ENCODE data around the gene PYROXD2. TPM values are rescaled to one million over a fixed set of nuclear protein-coding genes. Genes with fewer than 3 reads are reported as not detected.

PYROXD2 gene
- polyA plus RNA-seq, 1 of the 3 experiments (the other 2 are of a cell fraction): 26.7 TPM

DNA sequence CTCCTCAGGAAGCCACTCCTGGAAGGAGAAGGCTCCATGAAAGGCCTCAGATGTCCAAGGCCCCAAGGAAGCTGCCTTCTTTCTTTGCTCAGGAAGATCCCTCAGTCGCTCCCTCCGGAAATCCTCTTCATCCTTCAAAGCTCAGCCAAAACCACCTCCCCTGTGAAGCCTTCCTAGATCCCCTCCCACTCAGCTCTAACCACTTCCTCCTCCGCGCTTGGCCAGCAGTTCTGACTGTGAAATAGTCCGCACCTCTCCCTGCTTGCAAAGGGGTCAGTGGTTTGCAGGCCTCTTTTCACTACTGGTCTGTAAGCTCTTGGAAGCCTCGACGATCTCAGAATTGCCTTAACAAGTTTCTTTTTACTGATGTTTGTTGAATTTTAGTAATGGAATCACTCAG, 23.9 kb downstream of the PYROXD2 start:
- no peak for TF ChIP-seq MEF2A (IDR thresholded peaks at IDR 0.05; ENCODE audit: borderline replicate concordance, low read depth)
- TF ChIP-seq PBX3 (IDR thresholded peaks at IDR 0.05): no peak
- no peak for TF ChIP-seq CTCF (IDR thresholded peaks at IDR 0.05)
- TF ChIP-seq RCOR1 (IDR thresholded peaks at IDR 0.05; ENCODE audit: low read length): no peak
- no peak for TF ChIP-seq RFX5 (IDR thresholded peaks at IDR 0.05; ENCODE audit: low read length)
- TF ChIP-seq TAF1 (IDR thresholded peaks at IDR 0.05; ENCODE audit: borderline replicate concordance, low read depth, low read length): no peak
- TF ChIP-seq, protein P1, sequence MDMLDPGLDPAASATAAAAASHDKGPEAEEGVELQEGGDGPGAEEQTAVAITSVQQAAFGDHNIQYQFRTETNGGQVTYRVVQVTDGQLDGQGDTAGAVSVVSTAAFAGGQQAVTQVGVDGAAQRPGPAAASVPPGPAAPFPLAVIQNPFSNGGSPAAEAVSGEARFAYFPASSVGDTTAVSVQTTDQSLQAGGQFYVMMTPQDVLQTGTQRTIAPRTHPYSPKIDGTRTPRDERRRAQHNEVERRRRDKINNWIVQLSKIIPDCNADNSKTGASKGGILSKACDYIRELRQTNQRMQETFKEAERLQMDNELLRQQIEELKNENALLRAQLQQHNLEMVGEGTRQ (IDR thresholded peaks at IDR 0.05; ENCODE audit: borderline replicate concordance, low read depth, low read length): no peak
- CTCF ChIA-PET: interaction anchor here (0.7 to 1.1 kb wide), 2 partner anchors 9 to 50 kb away, joined by 3 read pairs; no protein-coding TSS in a partner anchor

GRCh38 chr10:98390406-98390805, 24.6 kb downstream of the PYROXD2 start:
- Histone ChIP-seq H3K36me3 (replicated peaks in 1 of 2; ENCODE audit: control insufficient read depth in 1 of 2, insufficient read depth in 2 of 2, low read length in 1 of 2) (peaks cover 0 to 4% of the 10 kb centered on the region in 2 experiments), H3K27me3 (ENCODE audit: insufficient read depth) (no peaks in the 10 kb centered on the region), H3K4me2 (no peak overlapping the region), H3K79me2 (ENCODE audit: insufficient read depth) (no peaks in the 10 kb centered on the region), H3K9me3 (no peaks in the 10 kb centered on the region), H4K20me1 (ENCODE audit: insufficient read depth) (no peaks in the 10 kb centered on the region), H3K9ac (no peak overlapping the region), H2AFZ (ENCODE audit: low read depth) (no peak overlapping the region), H3K4me1 (ENCODE audit: control insufficient read depth in 1 of 2, insufficient read depth in 2 of 2, low read depth in 1 of 2, low read length in 1 of 2) (no peaks in the 10 kb centered on the region), H3F3A (replicated peaks; ENCODE audit: insufficient read depth) (no peaks in the 10 kb centered on the region), H3K9me2 (no peaks in the 10 kb centered on the region), H3K27ac (ENCODE audit: low read depth in 2 of 2, low read length in 1 of 2) (no peak overlapping the region), H3K4me3 (ENCODE audit: low read depth in 2 of 2, low read length in 1 of 2) (no peak overlapping the region)
- no peak for DNase-seq
- 94% methylated on average over 2 of the region's 4 CpGs for WGBS (ENCODE audit: low lambda C conversion rate)
- ChIA-PET POLR2A (no interaction called here), CTCF (no interaction called here)
- TF ChIP-seq FOXJ3 (CRISPR knock-in tag; IDR thresholded peaks at IDR 0.05) (no peak), NRF1 (IDR thresholded peaks at IDR 0.05; ENCODE audit: low read depth, low read length) (no peak), CHD2 (IDR thresholded peaks at IDR 0.05; ENCODE audit: low read length, partially characterized antibody) (no peak), GABPA (IDR thresholded peaks at IDR 0.05; ENCODE audit: low read depth) (no peak), RCOR1 (IDR thresholded peaks at IDR 0.05; ENCODE audit: low read length) (no peak), EZH2phosphoT487 (IDR thresholded peaks at IDR 0.05; ENCODE audit: borderline replicate concordance, low read depth) (no peak)
- TF ChIP-seq, protein P2, sequence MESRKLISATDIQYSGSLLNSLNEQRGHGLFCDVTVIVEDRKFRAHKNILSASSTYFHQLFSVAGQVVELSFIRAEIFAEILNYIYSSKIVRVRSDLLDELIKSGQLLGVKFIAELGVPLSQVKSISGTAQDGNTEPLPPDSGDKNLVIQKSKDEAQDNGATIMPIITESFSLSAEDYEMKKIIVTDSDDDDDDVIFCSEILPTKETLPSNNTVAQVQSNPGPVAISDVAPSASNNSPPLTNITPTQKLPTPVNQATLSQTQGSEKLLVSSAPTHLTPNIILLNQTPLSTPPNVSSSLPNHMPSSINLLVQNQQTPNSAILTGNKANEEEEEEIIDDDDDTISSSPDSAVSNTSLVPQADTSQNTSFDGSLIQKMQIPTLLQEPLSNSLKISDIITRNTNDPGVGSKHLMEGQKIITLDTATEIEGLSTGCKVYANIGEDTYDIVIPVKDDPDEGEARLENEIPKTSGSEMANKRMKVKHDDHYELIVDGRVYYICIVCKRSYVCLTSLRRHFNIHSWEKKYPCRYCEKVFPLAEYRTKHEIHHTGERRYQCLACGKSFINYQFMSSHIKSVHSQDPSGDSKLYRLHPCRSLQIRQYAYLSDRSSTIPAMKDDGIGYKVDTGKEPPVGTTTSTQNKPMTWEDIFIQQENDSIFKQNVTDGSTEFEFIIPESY (IDR thresholded peaks at IDR 0.05; ENCODE audit: borderline replicate concordance, low read depth): no peak
- TF ChIP-seq, protein P1 (IDR thresholded peaks at IDR 0.05; ENCODE audit: borderline replicate concordance, low read depth, low read length): no peak

More for the DNA sequence above, 23.9 kb downstream of the PYROXD2 start:
- no peak for DNase-seq
- Histone ChIP-seq H3K27me3 (ENCODE audit: insufficient read depth) (no peaks in the 10 kb centered on the region), H3K4me2 (no peak overlapping the region), H3K9me3 (no peaks in the 10 kb centered on the region), H3K4me1 (ENCODE audit: control insufficient read depth in 1 of 2, insufficient read depth in 2 of 2, low read depth in 1 of 2, low read length in 1 of 2) (no peaks in the 10 kb centered on the region), H3K9ac (no peak overlapping the region), H3K9me2 (no peaks in the 10 kb centered on the region), H3K36me3 (replicated peaks in 1 of 2; ENCODE audit: control insufficient read depth in 1 of 2, insufficient read depth in 2 of 2, low read length in 1 of 2) (peaks cover 0 to 4% of the 10 kb centered on the region in 2 experiments), H2AFZ (ENCODE audit: low read depth) (no peak overlapping the region), H3K79me2 (ENCODE audit: insufficient read depth) (no peaks in the 10 kb centered on the region), H3K27ac (ENCODE audit: low read depth in 2 of 2, low read length in 1 of 2) (no peak overlapping the region), H3F3A (replicated peaks; ENCODE audit: insufficient read depth) (no peaks in the 10 kb centered on the region), H4K20me1 (ENCODE audit: insufficient read depth) (no peaks in the 10 kb centered on the region), H3K4me3 (ENCODE audit: low read depth in 2 of 2, low read length in 1 of 2) (no peak overlapping the region)
- whole genome bisulfite sequencing (ENCODE audit: low lambda C conversion rate): 94% methylated on average over 7 of the region's 7 CpGs
- POLR2A ChIA-PET: no interaction called here
